Activated B cell treated with CpG ODN at 0.5 μM for 24 hours (primary cell): Measurements from ENCODE around the gene ZSWIM4. TPM values are rescaled to one million over a fixed set of nuclear protein-coding genes. Genes with fewer than 3 reads are reported as not detected.
A peak's percentile ranks its signal among the peaks of the same experiment; 100 is the strongest.

ENCODE experiments used
- ATAC-seq: fragments of 200-7000 bp; cut with Tn5 transposase; one replicate; pipeline ENCODE4 v1.10.0; 2021; ENCODE audit warnings: low read depth, mild to moderate bottlenecking, moderate library complexity
- CTCF ChIA-PET: fragments of 350-600 bp; sonication (Branson Sonifier 250); formaldehyde crosslinking; loops from one replicate; lab custom pipeline; 2021; ENCODE audit warnings: antibody characterized with exemption; lab: Charles Lee
- POLR2A ChIA-PET: fragments of 350-600 bp; sonication (Branson Sonifier 250); formaldehyde crosslinking; loops from one replicate; lab custom pipeline; 2021; ENCODE audit warnings: antibody characterized with exemption; lab: Charles Lee
- DNase-seq: peaks from one replicate; pipeline ENCODE4 v3.0.0; 2022
- H3K27ac Mint-ChIP-seq: one replicate; pipeline ENCODE4 v1.8.0; 2020; ENCODE audit warnings: mixed read lengths
- H3K27me3 Mint-ChIP-seq: one replicate; pipeline ENCODE4 v1.8.0; 2021; ENCODE audit warnings: mixed read lengths
- H3K36me3 Mint-ChIP-seq: one replicate; pipeline ENCODE4 v1.8.0; 2021; ENCODE audit warnings: low read depth, mixed read lengths
- H3K4me1 Mint-ChIP-seq: one replicate; pipeline ENCODE4 v1.8.0; 2021; ENCODE audit warnings: mixed read lengths
- H3K4me3 Mint-ChIP-seq: one replicate; pipeline ENCODE4 v1.8.0; 2020; ENCODE audit warnings: mild to moderate bottlenecking, mixed read lengths
- H3K9me3 Mint-ChIP-seq: one replicate; pipeline ENCODE4 v1.8.0; 2020; ENCODE audit warnings: mixed read lengths
- intact Hi-C: fragments of 100-400 bp; cut with micrococcal nuclease; formaldehyde crosslinking; loops from one replicate; pipeline ENCODE4 v1.15.1; 2024
- total RNA-seq: library from RNA; stranded (reverse); gene quantifications from 2 replicates; pipeline ENCODE4 v1.2.3, GENCODE V29; 2022
- TF ChIP-seq, protein P1 (sequence below): fragments of 200-600 bp; IDR thresholded peaks from one replicate; pipeline ENCODE4 v1.8.0; 2022; ENCODE audit warnings: antibody characterized with exemption, mild to moderate bottlenecking

The ZSWIM4 gene
- total RNA-seq, 1 donor from 2014 or later: 11.2 TPM

DNA sequence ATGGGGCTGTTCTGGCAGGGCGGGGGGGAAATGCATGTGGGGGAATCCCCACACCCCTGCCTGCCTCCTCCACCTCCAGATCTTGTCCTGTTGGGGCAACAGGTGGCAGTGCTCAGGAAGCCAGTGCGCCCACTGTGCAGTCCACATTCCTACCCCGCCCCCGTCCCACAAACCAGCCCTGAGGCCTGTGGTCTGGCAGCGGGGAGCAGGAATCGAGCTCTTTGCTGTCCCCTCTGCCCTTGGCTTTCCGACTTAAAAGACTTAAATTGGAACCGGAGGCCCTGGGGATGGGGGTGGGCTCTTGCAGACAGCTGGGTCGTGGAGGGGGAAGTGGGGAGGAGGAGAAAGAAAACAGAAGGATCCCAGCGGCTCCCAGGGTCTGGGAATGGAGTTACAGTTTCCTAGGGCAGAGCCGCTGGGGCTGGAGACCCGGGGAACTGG, 86.0 kb downstream of the ZSWIM4 start:
- H3K27me3 Mint-ChIP-seq: peaks cover 3% of the 10 kb centered on the region

More for the DNA sequence above, 86.0 kb downstream of the ZSWIM4 start:
- Mint-ChIP-seq H3K4me1 (peaks cover 28% of the 10 kb centered on the region), H3K9me3 (no peaks in the 10 kb centered on the region), H3K4me3 (no peak overlapping the region), H3K27ac (peak overlapping the region; percentile 18), H3K36me3 (no peaks in the 10 kb centered on the region)
- intact Hi-C loops: loop anchor here (2.0 kb wide), 3 partner anchors 26 to 316 kb away; partner anchors contain the start of genes BRME1, CC2D1A and DCAF15
- POLR2A ChIA-PET: interaction anchor here (1.1 to 1.2 kb wide), 3 partner anchors 167 to 255 kb away, joined by 3 to 5 read pairs (median 4); partner anchors contain the start of gene ASF1B
- no peak for ATAC-seq
- CTCF ChIA-PET: interaction anchor here (0.8 to 5.8 kb wide), 8 partner anchors 17 to 467 kb away, joined by 3 to 42 read pairs (median 4); partner anchors contain the start of genes IL27RA and MISP3
- no peak for DNase-seq
- TF ChIP-seq, protein P1, sequence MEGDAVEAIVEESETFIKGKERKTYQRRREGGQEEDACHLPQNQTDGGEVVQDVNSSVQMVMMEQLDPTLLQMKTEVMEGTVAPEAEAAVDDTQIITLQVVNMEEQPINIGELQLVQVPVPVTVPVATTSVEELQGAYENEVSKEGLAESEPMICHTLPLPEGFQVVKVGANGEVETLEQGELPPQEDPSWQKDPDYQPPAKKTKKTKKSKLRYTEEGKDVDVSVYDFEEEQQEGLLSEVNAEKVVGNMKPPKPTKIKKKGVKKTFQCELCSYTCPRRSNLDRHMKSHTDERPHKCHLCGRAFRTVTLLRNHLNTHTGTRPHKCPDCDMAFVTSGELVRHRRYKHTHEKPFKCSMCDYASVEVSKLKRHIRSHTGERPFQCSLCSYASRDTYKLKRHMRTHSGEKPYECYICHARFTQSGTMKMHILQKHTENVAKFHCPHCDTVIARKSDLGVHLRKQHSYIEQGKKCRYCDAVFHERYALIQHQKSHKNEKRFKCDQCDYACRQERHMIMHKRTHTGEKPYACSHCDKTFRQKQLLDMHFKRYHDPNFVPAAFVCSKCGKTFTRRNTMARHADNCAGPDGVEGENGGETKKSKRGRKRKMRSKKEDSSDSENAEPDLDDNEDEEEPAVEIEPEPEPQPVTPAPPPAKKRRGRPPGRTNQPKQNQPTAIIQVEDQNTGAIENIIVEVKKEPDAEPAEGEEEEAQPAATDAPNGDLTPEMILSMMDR: no peak

Other genes starting within 250 kb of the ZSWIM4 start
- gene MRI1, start 30.9 kb upstream of the ZSWIM4 start, total RNA-seq: 32.5 and 37.5 TPM in 2 replicates
- gene C19orf53, start 21.0 kb upstream of the ZSWIM4 start, total RNA-seq: 74.9 and 76.1 TPM in 2 replicates
- gene NANOS3, start 81.7 kb downstream of the ZSWIM4 start, total RNA-seq: not detected in 2 replicates
- gene BRME1, start 110.7 kb downstream of the ZSWIM4 start, total RNA-seq: 1.2 and 2.0 TPM in 2 replicates
- gene CC2D1A, start 110.8 kb downstream of the ZSWIM4 start, total RNA-seq: 32.4 and 35.6 TPM in 2 replicates
- gene PODNL1, start 143.0 kb downstream of the ZSWIM4 start, total RNA-seq: 0.44 TPM in 1 of 2 replicates, not detected in the other
- 71.4 and 83.4 TPM in 2 replicates for gene DCAF15, start 157.1 kb downstream of the ZSWIM4 start, total RNA-seq
- gene RFX1, start 210.9 kb downstream of the ZSWIM4 start, total RNA-seq: 19.0 and 19.9 TPM in 2 replicates
- not detected in 2 replicates for gene RLN3, start 232.7 kb downstream of the ZSWIM4 start, total RNA-seq
- 34.5 and 34.6 TPM in 2 replicates for gene IL27RA, start 236.3 kb downstream of the ZSWIM4 start, total RNA-seq